ENCODE results near the gene ALDH3A1.
"Not testable (repeated sequence)": the region's sequence is repeated elsewhere in the genome, so short reads cannot be mapped to it uniquely, and the experiment has no call there.

The ALDH3A1 gene

DNA sequence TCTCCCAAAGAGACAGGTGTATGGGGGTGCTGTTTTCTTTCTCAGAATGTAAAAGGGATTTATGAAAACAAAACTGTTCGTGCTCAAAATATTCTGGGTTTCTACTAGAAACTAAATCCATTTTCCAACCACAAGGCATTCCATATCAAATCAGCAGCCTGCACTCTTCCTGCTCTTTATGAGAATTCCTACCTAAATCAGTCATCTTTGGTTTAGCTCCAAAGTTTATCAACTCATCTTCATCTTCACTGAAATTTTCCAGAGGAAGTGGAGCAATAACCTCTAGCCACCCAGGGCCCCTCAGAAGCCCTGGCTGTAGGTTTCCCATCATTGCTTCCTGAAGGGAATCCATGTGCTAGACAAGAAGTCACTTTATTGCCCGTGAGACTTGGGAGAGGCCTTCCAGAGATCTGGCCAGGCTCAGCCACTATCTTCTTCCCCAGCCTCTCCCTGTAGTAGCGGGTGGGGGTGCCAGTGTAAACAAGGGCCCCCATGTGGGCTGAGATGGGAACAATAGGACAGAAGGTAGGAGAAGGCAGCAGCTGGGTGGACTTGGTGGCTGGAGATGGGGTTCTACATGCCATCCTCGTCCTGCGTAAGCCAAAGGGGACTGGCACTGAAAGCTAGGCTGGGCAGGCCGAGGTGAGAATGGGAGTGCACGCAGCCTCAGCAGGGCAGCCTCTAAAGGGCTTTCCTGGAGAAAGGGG, 22.0 kb upstream of the ALDH3A1 start:
- H3K4me3 ChIP-seq (ENCODE audit: low read length), result no peak overlapping the region
- H3K27me3 ChIP-seq (ENCODE audit: control insufficient read depth, insufficient read depth, low read length), result no peaks in the 10 kb centered on the region
- H3K9ac ChIP-seq (ENCODE audit: low read length), result no peak overlapping the region
- peaks cover 4% of the 10 kb centered on the region for H3K4me1 ChIP-seq (ENCODE audit: control insufficient read depth, insufficient read depth, low read length)
- no peak overlapping the region for H3K27ac ChIP-seq (ENCODE audit: low read depth, low read length)
- no peaks in the 10 kb centered on the region for H3K36me3 ChIP-seq (ENCODE audit: control insufficient read depth, insufficient read depth, low read length)

DNA sequence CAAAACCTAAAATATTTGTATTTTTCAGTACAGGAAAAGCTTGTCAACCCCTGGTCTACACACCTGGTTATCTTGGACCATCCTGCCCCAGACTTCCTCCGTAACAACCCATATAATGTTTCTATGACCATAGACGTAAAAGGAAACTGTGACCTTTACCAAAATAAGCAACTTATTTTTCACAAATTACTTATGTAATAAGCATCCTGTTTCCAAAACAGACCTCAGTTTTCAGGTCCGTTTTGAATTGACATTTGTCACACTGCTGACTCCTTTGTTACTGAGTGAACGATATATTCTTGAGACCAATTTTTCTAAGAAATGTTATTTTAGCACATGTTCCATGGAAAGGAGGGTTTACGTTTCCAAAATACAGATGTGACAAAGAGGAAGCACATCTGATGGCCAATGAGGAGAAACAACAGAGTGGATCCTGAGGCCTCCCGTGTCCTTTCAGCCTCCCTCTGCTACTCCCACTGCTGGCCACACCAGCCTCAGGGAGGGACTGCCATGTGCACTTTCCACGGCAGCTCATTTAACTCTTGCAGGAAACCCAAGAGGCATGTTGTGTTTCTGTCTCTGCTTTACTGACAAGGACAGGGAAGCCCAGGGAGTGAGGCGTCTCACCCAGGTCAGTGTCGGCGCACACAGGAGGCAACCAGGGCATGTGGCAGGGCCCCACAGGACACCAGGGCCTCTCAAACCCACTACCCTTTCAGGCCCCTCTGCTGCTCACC, 20.1 kb upstream of the ALDH3A1 start:
- Histone ChIP-seq H3K4me3 (ENCODE audit: low read length) (no peak overlapping the region), H3K27ac (ENCODE audit: low read depth, low read length) (no peak overlapping the region), H3K27me3 (ENCODE audit: control insufficient read depth, insufficient read depth, low read length) (no peaks in the 10 kb centered on the region), H3K36me3 (ENCODE audit: control insufficient read depth, insufficient read depth, low read length) (no peaks in the 10 kb centered on the region), H3K9ac (ENCODE audit: low read length) (no peak overlapping the region), H3K4me1 (ENCODE audit: control insufficient read depth, insufficient read depth, low read length) (peaks cover 4% of the 10 kb centered on the region)

DNA sequence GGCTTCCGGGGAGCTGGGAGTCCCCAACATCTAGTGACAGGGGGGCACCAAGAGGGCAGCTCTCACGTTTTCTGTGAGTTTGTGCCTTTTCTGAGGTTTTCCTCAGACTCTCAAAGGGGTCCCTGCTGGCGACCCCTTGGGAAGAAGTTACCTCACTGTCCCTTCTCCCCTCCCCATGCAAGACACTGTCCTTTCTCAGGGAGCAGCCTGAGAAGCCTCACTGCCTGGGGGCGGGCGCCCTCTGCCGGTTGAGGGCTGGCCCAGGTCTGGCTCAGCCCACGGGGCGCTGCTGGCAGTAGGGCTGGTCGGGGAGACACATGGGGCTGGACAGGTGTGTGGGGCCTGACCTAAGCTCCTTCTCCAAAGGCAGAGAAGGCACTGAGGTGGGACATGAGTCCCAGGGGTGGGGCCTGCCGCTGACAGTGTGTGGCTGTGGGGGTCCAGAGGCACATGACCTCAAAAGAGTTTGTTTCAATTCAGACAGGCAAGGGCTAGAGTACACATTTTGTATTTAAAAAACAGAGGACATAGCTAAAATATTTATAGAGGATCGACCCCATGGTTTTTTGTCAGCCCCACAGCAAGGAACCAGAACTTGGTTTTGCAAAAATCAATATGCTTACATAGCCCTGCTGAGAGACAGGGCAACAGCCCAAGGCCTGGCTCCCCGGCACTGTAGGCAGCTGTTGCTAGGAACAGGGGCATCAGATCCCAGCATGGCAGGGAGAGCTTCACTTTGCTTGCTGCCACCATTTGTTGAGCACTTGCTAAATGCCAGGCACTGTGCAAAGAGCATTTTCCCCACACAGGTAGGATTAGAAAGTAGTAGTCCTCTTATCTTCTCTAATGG, 18.5 kb upstream of the ALDH3A1 start:
- Histone ChIP-seq H3K4me3 (ENCODE audit: low read length) (no peak overlapping the region), H3K36me3 (ENCODE audit: control insufficient read depth, insufficient read depth, low read length) (no peaks in the 10 kb centered on the region), H3K27me3 (ENCODE audit: control insufficient read depth, insufficient read depth, low read length) (no peaks in the 10 kb centered on the region), H3K27ac (ENCODE audit: low read depth, low read length) (no peak overlapping the region), H3K4me1 (ENCODE audit: control insufficient read depth, insufficient read depth, low read length) (peaks cover 4% of the 10 kb centered on the region), H3K9ac (ENCODE audit: low read length) (no peak overlapping the region)

DNA sequence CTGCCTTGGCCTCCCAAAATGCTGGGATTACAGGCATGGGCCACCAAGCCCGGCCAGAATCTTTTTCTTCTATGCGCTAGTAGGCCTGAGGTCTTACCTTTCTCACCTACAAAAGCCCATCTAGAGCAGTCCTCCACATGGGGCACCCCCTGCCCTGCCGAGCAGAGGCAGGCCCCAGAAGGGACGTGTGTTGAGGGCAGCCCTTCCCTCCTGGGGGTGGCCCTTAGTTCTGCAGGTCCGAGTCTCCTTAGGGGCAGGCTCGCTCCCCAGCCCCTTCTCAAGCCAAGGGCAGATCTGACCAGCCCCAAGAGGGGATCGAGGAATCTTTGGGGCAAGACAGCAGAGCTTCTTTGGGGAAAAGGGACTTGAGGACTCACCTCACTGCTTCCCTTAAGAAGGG, 17.9 kb upstream of the ALDH3A1 start:
- Histone ChIP-seq H3K4me3 (ENCODE audit: low read length) (no peak overlapping the region), H3K9ac (ENCODE audit: low read length) (no peak overlapping the region), H3K27ac (ENCODE audit: low read depth, low read length) (no peak overlapping the region), H3K36me3 (ENCODE audit: control insufficient read depth, insufficient read depth, low read length) (no peaks in the 10 kb centered on the region), H3K27me3 (ENCODE audit: control insufficient read depth, insufficient read depth, low read length) (no peaks in the 10 kb centered on the region), H3K4me1 (ENCODE audit: control insufficient read depth, insufficient read depth, low read length) (peaks cover 4% of the 10 kb centered on the region)

DNA sequence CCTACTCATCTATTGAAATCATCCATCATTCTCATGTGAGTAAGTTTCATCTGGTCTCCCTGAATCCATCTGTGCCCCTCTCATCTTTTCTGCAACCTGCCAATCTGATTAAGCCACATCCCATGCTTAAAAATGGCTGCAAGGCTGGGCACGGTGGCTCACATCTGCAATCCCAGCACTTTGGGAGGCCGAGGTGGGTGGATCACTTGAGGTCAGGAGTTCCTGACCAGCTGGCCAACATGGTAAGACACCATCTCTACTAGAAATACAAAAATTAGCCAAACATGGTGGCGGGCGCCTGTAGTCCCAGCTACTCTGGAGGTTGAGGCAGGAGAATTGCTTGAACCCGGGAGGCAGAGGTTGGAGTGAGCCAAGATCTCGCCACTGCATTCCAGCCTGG, 15.9 kb upstream of the ALDH3A1 start:
- H3K9ac ChIP-seq (ENCODE audit: low read length); H3K4me3 ChIP-seq (ENCODE audit: low read length); H3K4me1 ChIP-seq (ENCODE audit: control insufficient read depth, insufficient read depth, low read length); H3K27ac ChIP-seq (ENCODE audit: low read depth, low read length); H3K36me3 ChIP-seq (ENCODE audit: control insufficient read depth, insufficient read depth, low read length); H3K27me3 ChIP-seq (ENCODE audit: control insufficient read depth, insufficient read depth, low read length): not testable (repeated sequence)

DNA sequence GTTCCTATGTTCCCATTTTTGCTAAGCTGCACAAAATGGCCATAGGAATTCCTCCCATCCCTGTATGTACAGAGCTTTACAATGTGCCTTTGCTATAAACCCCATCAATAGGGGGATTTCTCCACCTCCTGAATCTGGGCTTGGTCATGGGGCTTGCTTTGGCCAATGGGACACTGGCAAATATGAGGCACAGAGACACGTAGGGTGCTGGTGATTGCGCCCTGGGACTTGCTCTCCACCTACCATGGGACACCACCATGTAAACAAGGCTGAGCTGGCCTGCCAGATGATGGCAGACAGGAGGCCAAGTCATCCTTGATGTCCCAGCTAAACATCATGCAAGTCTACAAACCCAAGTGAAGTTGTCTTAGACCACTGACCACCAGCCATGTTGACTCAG, 15.3 kb upstream of the ALDH3A1 start:
- Histone ChIP-seq H3K4me3 (ENCODE audit: low read length) (no peak overlapping the region), H3K36me3 (ENCODE audit: control insufficient read depth, insufficient read depth, low read length) (no peaks in the 10 kb centered on the region), H3K27ac (ENCODE audit: low read depth, low read length) (no peak overlapping the region), H3K27me3 (ENCODE audit: control insufficient read depth, insufficient read depth, low read length) (peaks cover 2% of the 10 kb centered on the region), H3K9ac (ENCODE audit: low read length) (no peak overlapping the region), H3K4me1 (ENCODE audit: control insufficient read depth, insufficient read depth, low read length) (peaks cover 2% of the 10 kb centered on the region)

DNA sequence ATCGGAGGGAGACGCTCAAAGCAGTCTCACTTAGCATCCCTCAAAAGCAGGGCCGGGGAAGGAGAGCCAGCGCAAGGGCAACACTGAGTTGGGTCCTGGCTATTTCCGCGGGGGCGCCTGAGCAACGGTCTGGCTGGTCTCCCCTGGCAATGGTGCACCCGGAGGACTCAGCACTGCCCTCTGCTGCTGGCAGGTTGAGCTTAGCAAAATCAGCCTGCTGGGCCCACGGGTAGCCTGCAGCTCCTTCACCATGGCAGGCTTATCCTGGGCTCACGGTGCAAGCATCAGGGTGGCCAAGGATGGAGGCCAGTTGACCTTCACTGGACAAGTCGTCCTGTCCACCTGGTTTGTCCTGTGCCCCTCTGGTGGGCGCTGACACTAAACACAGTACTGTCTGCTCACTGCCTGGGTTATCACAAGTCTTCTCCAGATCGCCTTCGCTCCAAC, 14.4 kb upstream of the ALDH3A1 start:
- Histone ChIP-seq H3K27ac (ENCODE audit: low read depth, low read length) (no peak overlapping the region), H3K4me1 (ENCODE audit: control insufficient read depth, insufficient read depth, low read length) (peaks cover 2% of the 10 kb centered on the region), H3K4me3 (ENCODE audit: low read length) (no peak overlapping the region), H3K27me3 (ENCODE audit: control insufficient read depth, insufficient read depth, low read length) (peaks cover 2% of the 10 kb centered on the region), H3K36me3 (ENCODE audit: control insufficient read depth, insufficient read depth, low read length) (no peaks in the 10 kb centered on the region), H3K9ac (ENCODE audit: low read length) (no peak overlapping the region)

DNA sequence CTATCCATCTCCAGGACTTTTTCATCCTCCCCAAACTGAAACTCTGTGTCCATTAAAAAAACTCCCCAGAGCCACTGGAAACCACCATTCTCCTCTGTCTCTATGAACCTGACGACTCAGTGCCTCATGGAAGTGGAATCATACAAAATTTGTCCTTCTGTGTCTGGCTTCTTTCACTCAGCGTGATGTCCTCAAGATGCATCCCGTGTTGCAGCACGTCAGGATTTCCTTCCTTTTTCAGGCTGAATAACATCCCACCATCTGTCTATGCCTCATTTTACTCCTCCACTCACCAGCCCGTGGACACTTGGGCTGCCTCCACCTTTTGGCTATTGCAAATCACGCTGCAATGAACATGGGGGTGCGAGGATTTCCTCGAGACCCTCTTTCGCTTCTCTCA, 12.6 kb upstream of the ALDH3A1 start:
- no peaks in the 10 kb centered on the region for H3K4me1 ChIP-seq (ENCODE audit: control insufficient read depth, insufficient read depth, low read length)
- H3K9ac ChIP-seq (ENCODE audit: low read length), result no peak overlapping the region
- no peak overlapping the region for H3K27ac ChIP-seq (ENCODE audit: low read depth, low read length)
- no peak overlapping the region for H3K4me3 ChIP-seq (ENCODE audit: low read length)
- H3K36me3 ChIP-seq (ENCODE audit: control insufficient read depth, insufficient read depth, low read length), result no peaks in the 10 kb centered on the region
- H3K27me3 ChIP-seq (ENCODE audit: control insufficient read depth, insufficient read depth, low read length), result peaks cover 2% of the 10 kb centered on the region

DNA sequence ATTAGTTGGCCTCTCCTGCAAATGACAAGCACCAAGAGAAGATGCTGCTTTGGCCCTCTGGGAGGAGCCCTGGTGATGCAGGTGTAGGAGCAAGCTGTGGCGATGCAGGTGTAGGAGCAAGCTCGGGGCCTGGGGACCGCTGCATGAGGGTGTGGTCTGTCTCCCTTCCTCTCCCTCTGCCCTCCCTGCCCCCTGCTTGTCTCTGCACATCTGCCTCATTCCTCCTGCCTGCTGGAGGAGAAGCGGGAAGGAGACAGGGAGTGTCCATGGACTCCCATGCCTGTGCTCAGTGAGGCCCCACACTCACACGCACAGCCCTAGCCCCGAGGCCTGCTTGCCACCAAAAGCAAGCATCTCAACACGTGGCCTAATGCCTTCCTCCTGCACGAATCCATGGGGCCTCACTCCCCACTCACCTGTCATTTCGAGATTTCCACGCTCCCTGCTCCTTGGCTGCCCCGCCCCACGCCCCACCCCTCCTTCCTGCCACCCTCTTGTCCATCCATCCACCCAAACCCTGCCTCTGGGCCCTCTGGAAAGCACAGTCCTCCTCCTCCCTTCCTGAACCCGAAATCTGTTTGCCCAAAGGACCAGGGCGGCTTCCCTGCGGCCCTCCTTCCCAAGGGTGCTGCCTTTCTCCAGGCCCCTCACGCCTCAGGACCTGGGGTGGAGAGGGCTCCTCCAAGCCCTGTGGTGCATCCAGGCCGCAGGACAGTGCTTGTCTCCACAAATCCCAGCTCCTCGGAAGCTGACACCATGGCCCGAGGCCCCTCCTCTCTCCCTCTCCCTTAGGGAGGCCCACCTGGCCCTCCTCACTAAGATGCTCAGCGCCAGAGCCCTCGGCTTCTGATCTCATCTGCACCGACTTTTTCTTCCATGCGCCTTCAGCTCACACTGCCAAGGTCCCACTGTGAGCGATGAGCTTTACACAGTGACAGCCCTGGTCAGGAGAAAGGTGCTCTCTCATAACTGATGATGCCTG, 11.8 kb upstream of the ALDH3A1 start:
- Histone ChIP-seq H3K27me3 (ENCODE audit: control insufficient read depth, insufficient read depth, low read length) (peaks cover 2% of the 10 kb centered on the region), H3K9ac (ENCODE audit: low read length) (no peak overlapping the region), H3K4me1 (ENCODE audit: control insufficient read depth, insufficient read depth, low read length) (no peaks in the 10 kb centered on the region)

DNA sequence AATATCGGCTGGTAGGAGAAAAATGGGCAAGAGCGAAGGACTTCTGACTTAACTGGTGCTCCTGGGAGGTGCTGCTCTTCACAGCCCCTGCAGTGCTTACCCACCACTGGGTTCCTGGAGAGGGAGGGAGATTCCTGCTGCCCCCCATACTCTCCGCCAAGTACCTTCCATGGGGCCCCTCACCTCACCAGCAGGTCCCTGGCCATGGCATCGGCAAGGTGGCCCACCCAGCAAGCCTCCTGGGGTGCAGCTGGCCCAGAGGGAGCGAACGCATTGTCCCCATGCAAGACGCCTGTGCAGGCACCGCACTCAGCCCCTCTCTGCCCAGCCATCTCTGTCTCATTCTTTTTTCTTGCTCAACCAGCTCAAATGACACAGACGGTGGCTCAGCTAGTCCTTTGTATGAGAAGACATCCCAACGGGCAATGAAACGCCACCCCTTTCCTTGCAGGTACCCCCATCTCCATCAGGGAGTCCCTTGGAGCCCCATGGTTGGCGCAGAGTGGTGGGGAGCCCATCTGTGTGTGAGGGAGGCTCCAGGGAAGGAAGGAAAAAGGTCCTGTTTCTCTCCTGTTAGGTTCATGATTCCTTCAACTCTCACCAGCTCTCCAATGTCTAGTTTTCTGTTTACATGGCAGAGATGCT, 9.6 kb upstream of the ALDH3A1 start:
- peaks cover 2% of the 10 kb centered on the region for H3K27me3 ChIP-seq (ENCODE audit: control insufficient read depth, insufficient read depth, low read length)
- H3K27ac ChIP-seq (ENCODE audit: low read depth, low read length), result no peak overlapping the region
- H3K4me3 ChIP-seq (ENCODE audit: low read length), result no peak overlapping the region
- H3K9ac ChIP-seq (ENCODE audit: low read length), result no peak overlapping the region
- H3K36me3 ChIP-seq (ENCODE audit: control insufficient read depth, insufficient read depth, low read length), result no peaks in the 10 kb centered on the region
- H3K4me1 ChIP-seq (ENCODE audit: control insufficient read depth, insufficient read depth, low read length), result no peaks in the 10 kb centered on the region

More for the DNA sequence above, 11.8 kb upstream of the ALDH3A1 start:
- Histone ChIP-seq H3K27ac (ENCODE audit: low read depth, low read length) (no peak overlapping the region), H3K4me3 (ENCODE audit: low read length) (no peak overlapping the region), H3K36me3 (ENCODE audit: control insufficient read depth, insufficient read depth, low read length) (no peaks in the 10 kb centered on the region)

DNA sequence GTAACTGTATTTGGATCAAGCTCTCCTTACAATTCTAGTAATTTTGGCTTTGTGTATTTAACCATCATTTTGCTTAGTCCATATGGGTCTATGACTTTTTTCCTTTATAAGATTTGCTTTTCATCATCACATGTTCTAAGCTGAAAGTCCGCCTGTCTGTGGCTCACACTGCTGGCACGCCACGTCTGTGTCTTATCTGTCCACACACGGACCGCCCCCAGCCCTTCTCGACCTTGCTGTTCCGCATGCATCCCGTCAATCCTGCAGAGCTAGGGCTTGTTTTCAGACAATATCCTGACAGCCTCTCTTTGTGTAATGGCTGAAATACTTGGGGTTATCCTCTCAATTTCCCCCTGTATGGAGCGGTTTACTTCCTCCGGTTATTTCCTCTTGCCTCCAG, 8.4 kb upstream of the ALDH3A1 start:
- H3K4me3 ChIP-seq (ENCODE audit: low read length), result no peak overlapping the region
- H3K27ac ChIP-seq (ENCODE audit: low read depth, low read length), result no peak overlapping the region
- no peak overlapping the region for H3K9ac ChIP-seq (ENCODE audit: low read length)
- no peaks in the 10 kb centered on the region for H3K4me1 ChIP-seq (ENCODE audit: control insufficient read depth, insufficient read depth, low read length)
- H3K27me3 ChIP-seq (ENCODE audit: control insufficient read depth, insufficient read depth, low read length), result peaks cover 2% of the 10 kb centered on the region
- no peaks in the 10 kb centered on the region for H3K36me3 ChIP-seq (ENCODE audit: control insufficient read depth, insufficient read depth, low read length)

All from rectal smooth muscle tissue (tissue), 1 donor.